ENCODE data around the gene SFXN5.

DNA sequence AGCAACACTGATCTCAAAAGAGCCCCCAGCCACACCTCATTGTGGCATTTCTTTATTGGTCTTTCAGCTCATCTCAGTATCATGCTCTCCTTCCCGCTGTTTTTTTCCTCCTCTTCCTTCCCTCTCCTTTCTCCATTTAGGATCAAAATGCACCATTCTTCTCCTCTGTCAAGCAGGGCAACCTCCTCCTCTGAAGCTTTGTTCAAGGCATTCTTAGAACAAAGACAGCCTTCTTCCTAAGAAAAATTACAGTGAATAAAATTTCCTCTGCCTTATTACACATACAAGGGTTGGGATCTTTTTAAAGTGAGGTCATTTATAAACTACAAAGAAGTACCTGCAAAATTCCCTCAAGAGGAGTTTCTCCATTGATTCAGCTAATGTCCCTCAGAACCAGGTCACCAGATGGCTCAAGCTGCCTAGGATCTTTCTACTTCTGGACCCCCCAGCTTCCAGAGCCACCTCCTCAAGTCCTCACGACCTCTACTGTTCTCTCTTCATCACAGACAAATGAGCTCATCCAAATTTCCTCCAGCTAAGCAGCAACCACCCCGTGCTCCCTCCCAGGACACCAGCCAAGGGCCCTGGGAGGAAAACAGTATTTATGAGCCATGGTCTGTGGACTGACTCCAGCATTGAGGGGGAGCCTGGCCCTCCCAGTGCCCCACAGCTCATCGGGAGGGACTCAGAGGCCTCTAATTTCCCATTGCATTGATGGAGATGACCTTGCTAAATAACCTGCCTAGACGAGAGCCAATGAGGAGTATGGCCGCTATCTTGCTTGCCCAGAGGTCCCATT is 18.0 kb downstream of the SFXN5 start:
- TF ChIP-seq, protein P1, sequence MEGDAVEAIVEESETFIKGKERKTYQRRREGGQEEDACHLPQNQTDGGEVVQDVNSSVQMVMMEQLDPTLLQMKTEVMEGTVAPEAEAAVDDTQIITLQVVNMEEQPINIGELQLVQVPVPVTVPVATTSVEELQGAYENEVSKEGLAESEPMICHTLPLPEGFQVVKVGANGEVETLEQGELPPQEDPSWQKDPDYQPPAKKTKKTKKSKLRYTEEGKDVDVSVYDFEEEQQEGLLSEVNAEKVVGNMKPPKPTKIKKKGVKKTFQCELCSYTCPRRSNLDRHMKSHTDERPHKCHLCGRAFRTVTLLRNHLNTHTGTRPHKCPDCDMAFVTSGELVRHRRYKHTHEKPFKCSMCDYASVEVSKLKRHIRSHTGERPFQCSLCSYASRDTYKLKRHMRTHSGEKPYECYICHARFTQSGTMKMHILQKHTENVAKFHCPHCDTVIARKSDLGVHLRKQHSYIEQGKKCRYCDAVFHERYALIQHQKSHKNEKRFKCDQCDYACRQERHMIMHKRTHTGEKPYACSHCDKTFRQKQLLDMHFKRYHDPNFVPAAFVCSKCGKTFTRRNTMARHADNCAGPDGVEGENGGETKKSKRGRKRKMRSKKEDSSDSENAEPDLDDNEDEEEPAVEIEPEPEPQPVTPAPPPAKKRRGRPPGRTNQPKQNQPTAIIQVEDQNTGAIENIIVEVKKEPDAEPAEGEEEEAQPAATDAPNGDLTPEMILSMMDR (IDR thresholded peaks at IDR 0.05), result no peak
- no peak for TF ChIP-seq POLR2A (IDR thresholded peaks at IDR 0.05)
